H1 (cell line): ENCODE results near the gene RPS6KL1. TPM values are rescaled to one million over a fixed set of nuclear protein-coding genes. Genes with fewer than 3 reads are reported as not detected.

Source experiments
- CBX8 ChIP-seq: fragments of 300-800, 300-1000 bp; sonication (generic); IDR thresholded peaks from 2 replicates; pipeline ENCODE4 v1.7.1; 2016; ENCODE audit warnings: low read depth, low read length, borderline replicate concordance
- FOSL1 ChIP-seq: IDR thresholded peaks from 2 replicates; pipeline ENCODE4 v1.6.1; 2011; ENCODE audit warnings: mild to moderate bottlenecking, low read depth, low read length, moderate library complexity; ENCODE audit not compliant: insufficient read depth
- GABPA ChIP-seq: IDR thresholded peaks from 2 replicates; pipeline ENCODE4 v1.6.1; 2011; ENCODE audit warnings: mild to moderate bottlenecking, low read length, moderate library complexity, borderline replicate concordance; ENCODE audit not compliant: insufficient read depth
- GTF2F1 ChIP-seq: IDR thresholded peaks from 2 replicates; pipeline ENCODE4 v1.6.1; 2012; ENCODE audit warnings: low read depth, low read length, improper control_type of control experiment, borderline replicate concordance
- RFX5 ChIP-seq: IDR thresholded peaks from 2 replicates; pipeline ENCODE4 v1.6.1; 2011; ENCODE audit warnings: low read depth, low read length, improper control_type of control experiment, borderline replicate concordance
- SIRT6 ChIP-seq: IDR thresholded peaks from one replicate; pipeline ENCODE4 v1.7.1; 2012; ENCODE audit warnings: low read length, inconsistent platforms
- SP2 ChIP-seq: IDR thresholded peaks from 2 replicates; pipeline ENCODE4 v1.6.1; 2012; ENCODE audit warnings: mild to moderate bottlenecking, low read length, inconsistent platforms
- polyA plus RNA-seq, 7 experiments: library from polyadenylated mRNA; depleted of rRNA in 3 of 7; stranded (reverse) in 5 of 7; unstranded in 2 of 7; fragments of >200 nt in 5 of 7; fragments of 200-250 nt in 2 of 7; gene quantifications; 1 replicate in 5 of 7; 2 replicates in 1 of 7; 4 replicates in 1 of 7; pipeline versions ENCODE4 v1.2.1 to v1.2.3, GENCODE V29; 2011 to 2013; ENCODE audit warnings: missing spikeins in 2 of 7, mixed read lengths in 2 of 7
- total RNA-seq: library from RNA; stranded (reverse); fragmentation: NEBNext Ultra II Directional; extraction: Animal tissue kit (Norgen Biotek cat#: 25700); gene quantifications from 2 replicates; pipeline ENCODE4 v1.2.1, GENCODE V29; 2021
- TF ChIP-seq, protein P1 (sequence below): fragments of 300-600 bp; sonication (generic); IDR thresholded peaks from 2 replicates; pipeline ENCODE4 v1.7.1; 2012; ENCODE audit warnings: low read length, moderate library complexity, mild to moderate bottlenecking, inconsistent platforms; ENCODE audit not compliant: insufficient replicate concordance
- TF ChIP-seq, protein P2 (sequence below): IDR thresholded peaks from 2 replicates; pipeline ENCODE4 v1.6.1; 2012; ENCODE audit warnings: inconsistent platforms

RPS6KL1 gene
- total and polyA plus RNA-seq, 2 of the 8 experiments (the other 6 are each of a cell fraction or from before 2014, with no cell fraction given), result 9.8 to 13.8 TPM

DNA sequence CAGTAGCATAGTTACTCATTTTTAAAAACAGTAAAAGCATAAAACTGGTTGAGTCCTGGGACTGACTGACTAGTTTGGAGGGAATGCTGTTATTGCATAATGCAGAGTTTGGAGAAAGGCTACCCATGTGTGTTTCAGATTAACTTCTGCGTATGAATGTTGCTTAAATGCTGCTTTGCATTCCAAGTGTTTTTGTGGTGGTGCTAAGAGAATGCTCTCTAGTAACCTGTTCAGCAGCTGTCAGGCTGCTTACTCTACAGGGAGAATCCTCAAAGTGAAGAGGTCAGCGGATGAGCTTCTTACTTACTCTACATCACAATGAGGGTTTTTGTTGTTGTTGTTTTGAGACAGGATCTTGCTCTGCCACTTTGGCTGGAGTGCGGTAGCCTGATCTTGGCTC lies 37.1 kb downstream of the RPS6KL1 start (continued):
- TF ChIP-seq, protein P1, sequence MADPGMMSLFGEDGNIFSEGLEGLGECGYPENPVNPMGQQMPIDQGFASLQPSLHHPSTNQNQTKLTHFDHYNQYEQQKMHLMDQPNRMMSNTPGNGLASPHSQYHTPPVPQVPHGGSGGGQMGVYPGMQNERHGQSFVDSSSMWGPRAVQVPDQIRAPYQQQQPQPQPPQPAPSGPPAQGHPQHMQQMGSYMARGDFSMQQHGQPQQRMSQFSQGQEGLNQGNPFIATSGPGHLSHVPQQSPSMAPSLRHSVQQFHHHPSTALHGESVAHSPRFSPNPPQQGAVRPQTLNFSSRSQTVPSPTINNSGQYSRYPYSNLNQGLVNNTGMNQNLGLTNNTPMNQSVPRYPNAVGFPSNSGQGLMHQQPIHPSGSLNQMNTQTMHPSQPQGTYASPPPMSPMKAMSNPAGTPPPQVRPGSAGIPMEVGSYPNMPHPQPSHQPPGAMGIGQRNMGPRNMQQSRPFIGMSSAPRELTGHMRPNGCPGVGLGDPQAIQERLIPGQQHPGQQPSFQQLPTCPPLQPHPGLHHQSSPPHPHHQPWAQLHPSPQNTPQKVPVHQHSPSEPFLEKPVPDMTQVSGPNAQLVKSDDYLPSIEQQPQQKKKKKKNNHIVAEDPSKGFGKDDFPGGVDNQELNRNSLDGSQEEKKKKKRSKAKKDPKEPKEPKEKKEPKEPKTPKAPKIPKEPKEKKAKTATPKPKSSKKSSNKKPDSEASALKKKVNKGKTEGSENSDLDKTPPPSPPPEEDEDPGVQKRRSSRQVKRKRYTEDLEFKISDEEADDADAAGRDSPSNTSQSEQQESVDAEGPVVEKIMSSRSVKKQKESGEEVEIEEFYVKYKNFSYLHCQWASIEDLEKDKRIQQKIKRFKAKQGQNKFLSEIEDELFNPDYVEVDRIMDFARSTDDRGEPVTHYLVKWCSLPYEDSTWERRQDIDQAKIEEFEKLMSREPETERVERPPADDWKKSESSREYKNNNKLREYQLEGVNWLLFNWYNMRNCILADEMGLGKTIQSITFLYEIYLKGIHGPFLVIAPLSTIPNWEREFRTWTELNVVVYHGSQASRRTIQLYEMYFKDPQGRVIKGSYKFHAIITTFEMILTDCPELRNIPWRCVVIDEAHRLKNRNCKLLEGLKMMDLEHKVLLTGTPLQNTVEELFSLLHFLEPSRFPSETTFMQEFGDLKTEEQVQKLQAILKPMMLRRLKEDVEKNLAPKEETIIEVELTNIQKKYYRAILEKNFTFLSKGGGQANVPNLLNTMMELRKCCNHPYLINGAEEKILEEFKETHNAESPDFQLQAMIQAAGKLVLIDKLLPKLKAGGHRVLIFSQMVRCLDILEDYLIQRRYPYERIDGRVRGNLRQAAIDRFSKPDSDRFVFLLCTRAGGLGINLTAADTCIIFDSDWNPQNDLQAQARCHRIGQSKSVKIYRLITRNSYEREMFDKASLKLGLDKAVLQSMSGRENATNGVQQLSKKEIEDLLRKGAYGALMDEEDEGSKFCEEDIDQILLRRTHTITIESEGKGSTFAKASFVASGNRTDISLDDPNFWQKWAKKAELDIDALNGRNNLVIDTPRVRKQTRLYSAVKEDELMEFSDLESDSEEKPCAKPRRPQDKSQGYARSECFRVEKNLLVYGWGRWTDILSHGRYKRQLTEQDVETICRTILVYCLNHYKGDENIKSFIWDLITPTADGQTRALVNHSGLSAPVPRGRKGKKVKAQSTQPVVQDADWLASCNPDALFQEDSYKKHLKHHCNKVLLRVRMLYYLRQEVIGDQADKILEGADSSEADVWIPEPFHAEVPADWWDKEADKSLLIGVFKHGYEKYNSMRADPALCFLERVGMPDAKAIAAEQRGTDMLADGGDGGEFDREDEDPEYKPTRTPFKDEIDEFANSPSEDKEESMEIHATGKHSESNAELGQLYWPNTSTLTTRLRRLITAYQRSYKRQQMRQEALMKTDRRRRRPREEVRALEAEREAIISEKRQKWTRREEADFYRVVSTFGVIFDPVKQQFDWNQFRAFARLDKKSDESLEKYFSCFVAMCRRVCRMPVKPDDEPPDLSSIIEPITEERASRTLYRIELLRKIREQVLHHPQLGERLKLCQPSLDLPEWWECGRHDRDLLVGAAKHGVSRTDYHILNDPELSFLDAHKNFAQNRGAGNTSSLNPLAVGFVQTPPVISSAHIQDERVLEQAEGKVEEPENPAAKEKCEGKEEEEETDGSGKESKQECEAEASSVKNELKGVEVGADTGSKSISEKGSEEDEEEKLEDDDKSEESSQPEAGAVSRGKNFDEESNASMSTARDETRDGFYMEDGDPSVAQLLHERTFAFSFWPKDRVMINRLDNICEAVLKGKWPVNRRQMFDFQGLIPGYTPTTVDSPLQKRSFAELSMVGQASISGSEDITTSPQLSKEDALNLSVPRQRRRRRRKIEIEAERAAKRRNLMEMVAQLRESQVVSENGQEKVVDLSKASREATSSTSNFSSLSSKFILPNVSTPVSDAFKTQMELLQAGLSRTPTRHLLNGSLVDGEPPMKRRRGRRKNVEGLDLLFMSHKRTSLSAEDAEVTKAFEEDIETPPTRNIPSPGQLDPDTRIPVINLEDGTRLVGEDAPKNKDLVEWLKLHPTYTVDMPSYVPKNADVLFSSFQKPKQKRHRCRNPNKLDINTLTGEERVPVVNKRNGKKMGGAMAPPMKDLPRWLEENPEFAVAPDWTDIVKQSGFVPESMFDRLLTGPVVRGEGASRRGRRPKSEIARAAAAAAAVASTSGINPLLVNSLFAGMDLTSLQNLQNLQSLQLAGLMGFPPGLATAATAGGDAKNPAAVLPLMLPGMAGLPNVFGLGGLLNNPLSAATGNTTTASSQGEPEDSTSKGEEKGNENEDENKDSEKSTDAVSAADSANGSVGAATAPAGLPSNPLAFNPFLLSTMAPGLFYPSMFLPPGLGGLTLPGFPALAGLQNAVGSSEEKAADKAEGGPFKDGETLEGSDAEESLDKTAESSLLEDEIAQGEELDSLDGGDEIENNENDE, result peak; percentile 47
- TF ChIP-seq RFX5 (no peak), SIRT6 (no peak), CBX8 (no peak), GTF2F1 (no peak), FOSL1 (no peak), SP2 (no peak), GABPA (no peak)
- TF ChIP-seq, protein P2, sequence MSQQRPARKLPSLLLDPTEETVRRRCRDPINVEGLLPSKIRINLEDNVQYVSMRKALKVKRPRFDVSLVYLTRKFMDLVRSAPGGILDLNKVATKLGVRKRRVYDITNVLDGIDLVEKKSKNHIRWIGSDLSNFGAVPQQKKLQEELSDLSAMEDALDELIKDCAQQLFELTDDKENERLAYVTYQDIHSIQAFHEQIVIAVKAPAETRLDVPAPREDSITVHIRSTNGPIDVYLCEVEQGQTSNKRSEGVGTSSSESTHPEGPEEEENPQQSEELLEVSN, result no peak
